Activated CD8-positive, alpha-beta memory T cell treated with anti-CD3 and anti-CD28 coated beads, Interleukin-2, amount 50 U/mL, for 24 hours (primary cell): ENCODE data around the gene TUT1.

Experiments
- DNase-seq: peaks from one replicate; pipeline ENCODE4 v3.0.0-alpha.2; 2020; ENCODE audit errors: extremely low read depth

The TUT1 gene

GRCh38 chr11:62542111-62542745 is 49.1 kb downstream of the TUT1 start:
- DNase-seq: no peak

GRCh38 chr11:62540804-62541701 is 50.3 kb downstream of the TUT1 start:
- no peak for DNase-seq

GRCh38 chr11:62539238-62539925 is 51.9 kb downstream of the TUT1 start:
- no peak for DNase-seq

GRCh38 chr11:62538470-62539237 is 52.7 kb downstream of the TUT1 start:
- no peak for DNase-seq

GRCh38 chr11:62536301-62536957 is 54.9 kb downstream of the TUT1 start:
- DNase-seq: no peak

- no peak for DNase-seq
Measured at GRCh38 chr11:62535802-62536201, 55.5 kb downstream of the TUT1 start.

- no peak for DNase-seq
Measured at GRCh38 chr11:62534779-62535545, 56.4 kb downstream of the TUT1 start.

GRCh38 chr11:62532096-62532495 is 59.2 kb downstream of the TUT1 start:
- no peak for DNase-seq
